ENCODE results near the gene SKA3.
"Not testable (repeated sequence)": the region's sequence is repeated elsewhere in the genome, so short reads cannot be mapped to it uniquely, and the experiment has no call there.

Gene SKA3

GRCh38 chr13:21164631-21165030 lies 11.7 kb downstream of the SKA3 start:
- no peak for DNase-seq

GRCh38 chr13:21152251-21152899 lies 24.0 kb downstream of the SKA3 start:
- no peak for DNase-seq

DNA sequence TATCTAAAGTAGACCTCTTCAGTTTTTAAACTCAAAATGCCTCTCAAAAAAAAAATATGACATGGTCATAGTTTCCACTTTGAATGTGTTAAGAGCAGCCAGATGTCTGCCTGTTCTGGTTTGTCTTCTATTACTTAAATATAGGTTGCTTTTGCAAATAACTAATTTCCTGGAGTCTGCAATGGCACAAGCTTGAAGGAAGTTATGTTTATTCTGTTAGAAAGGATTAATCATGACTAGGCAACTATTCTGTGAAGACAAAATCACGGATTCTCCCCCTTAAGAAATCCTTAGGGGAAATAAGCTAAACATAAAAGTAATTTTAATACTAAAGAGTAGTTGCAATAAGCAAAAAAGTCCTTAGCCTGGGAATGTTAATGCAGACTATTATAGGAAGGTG lies 26.3 kb downstream of the SKA3 start:
- no peak for DNase-seq

GRCh38 chr13:21149568-21149967 lies 26.8 kb downstream of the SKA3 start:
- no peak for DNase-seq

GRCh38 chr13:21148557-21149258 lies 27.6 kb downstream of the SKA3 start:
- no peak for DNase-seq

GRCh38 chr13:21147827-21148226 lies 28.5 kb downstream of the SKA3 start:
- no peak for DNase-seq

DNA sequence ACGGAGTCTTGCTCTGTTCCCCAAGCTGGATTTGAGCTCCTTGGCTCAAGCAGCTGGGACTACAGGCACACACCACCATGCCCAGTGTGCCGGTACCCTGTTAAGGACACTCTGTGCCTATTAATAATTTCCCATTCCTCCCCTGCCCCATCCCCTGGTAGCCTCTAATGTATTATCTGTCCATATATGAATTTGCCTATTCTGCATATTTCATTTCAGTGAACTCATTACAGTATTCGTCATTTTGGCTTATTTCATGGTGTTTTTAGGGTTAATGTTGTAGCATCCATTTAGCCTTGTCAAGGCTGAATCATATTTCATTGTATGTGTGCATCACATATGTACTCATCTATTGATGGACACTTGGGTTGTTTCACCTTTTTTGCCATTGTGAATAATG lies 33.6 kb downstream of the SKA3 start:
- DNase-seq = no peak

DNA sequence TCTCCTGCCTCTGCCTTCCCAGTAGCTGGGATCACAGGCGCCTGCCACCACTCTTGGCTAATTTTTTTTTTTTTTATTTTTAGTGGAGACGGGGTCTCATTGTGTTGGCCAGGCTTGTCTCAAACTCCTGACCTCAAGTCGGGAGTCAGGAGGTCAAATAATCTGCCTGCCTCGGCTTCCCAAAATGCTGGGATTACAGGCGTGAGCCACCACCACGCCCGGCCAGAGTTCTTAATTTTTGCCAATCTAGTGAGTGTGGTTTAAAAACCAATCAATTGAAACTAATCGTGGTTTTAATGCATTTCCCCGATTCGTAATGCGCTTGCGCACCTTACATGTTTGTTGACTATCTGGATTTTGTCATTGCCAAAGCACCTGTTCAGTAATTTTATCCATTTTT lies 37.0 kb downstream of the SKA3 start:
- no peak for DNase-seq

- DNase-seq = no peak
Measured at GRCh38 chr13:21138561-21138960, 37.8 kb downstream of the SKA3 start.

DNA sequence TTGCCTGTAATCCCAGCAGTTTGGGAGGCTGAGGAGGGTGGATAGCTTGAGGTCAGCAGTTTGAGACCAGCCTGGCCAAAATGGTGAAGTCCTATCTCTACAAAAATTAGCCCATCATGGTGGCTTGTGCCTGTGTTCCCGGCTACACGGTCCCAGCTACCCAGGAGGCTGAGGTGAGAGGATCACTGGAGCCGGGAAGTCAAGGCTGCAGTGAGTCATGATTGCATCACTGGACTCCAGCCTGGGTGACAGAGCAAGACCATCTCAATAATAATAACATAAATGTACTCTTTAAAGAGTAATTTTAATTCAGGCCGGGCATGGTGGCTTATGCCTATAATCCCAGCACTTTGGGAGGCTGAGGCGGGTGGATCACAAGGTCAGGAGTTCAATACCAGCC lies 38.7 kb downstream of the SKA3 start:
- DNase-seq = no peak

DNA sequence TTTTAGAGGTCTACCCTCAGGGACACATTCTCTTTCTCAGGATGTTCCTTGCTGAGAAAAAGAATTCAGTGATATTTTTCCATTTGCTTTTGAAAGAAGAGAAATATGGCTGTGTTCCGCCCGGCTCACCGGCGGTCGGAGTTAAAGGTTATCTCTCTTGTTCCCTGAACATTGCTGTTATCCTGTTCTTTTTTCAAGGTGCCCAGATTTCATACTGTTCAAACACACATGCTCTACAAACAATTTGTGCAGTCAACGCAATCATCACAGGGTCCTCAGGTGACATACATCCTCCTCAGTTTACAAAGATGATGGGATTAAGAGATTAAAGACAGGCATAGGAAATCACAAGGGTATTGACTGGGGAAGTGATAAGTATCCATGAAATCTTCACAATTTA lies 40.5 kb downstream of the SKA3 start:
- not testable (repeated sequence) for DNase-seq

GRCh38 chr13:21134475-21134874 lies 41.9 kb downstream of the SKA3 start:
- no peak for DNase-seq

DNA sequence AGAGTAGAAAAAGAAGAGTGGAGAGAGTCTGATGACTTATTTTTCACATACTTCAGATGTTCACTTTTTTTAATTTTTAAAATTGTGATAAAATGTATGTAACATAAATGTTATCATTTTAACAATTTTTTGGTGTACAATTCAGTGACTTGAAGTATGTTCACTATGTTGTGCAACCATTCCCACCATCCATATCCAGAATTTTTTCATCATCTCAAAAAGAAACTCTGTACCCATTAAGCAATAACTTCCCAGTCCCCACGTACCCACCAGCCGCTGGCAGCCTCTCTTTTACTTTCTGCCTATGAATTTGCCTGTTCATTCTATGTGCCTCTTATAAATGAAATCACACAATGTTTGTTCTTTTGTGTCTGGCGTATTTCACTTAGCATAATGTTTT lies 43.3 kb downstream of the SKA3 start:
- no peak for DNase-seq

- DNase-seq = no peak
Measured at GRCh38 chr13:21130116-21130515, 46.2 kb downstream of the SKA3 start.

DNA sequence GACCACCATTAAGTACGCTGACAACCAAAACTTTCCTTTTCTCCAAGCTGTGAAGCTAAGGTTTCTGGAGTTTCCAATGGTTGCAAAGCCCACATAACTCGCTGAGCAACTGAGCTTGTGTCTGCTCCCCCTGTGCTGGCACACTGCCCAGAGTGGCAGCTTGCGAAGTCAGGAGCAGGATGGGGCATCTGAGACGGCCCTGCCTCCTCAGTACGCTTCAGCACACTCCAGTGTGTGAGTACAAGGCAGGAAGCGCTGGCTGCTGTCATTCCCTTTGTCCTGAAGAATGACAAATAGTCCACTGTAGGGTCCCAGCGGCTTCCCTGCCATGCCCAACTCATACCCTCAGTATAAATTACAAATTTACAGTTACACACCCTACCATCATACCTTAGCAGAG lies 51.5 kb downstream of the SKA3 start:
- no peak for DNase-seq

GRCh38 chr13:21123956-21124355 lies 52.4 kb downstream of the SKA3 start:
- no peak for DNase-seq

GRCh38 chr13:21121616-21122015 lies 54.7 kb downstream of the SKA3 start:
- DNase-seq = no peak

DNA sequence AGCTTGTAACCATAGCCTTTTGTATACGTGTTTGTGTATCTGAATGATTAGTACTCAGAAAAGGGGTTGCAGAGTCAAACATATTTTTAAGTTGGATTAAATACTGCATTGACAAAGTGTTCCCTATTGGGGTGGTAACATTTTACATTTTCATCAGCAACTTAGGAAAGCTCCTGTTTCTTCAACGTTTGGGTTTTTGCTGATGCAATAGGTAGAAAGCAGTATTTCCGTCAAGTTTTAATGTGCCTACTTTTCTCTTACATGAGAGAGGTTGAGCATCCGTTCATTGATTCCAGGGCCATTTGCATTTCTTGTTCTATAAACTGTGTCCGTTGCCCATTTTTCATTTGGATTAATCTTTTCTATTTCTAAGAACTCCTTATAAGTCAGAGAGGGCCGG lies 56.2 kb downstream of the SKA3 start:
- DNase-seq = no peak

- no peak for DNase-seq
Measured at GRCh38 chr13:21119526-21119925, 56.8 kb downstream of the SKA3 start.

GRCh38 chr13:21118180-21118579 lies 58.2 kb downstream of the SKA3 start:
- no peak for DNase-seq

- no peak for DNase-seq
Measured at GRCh38 chr13:21117104-21117809, 59.1 kb downstream of the SKA3 start.

- DNase-seq = no peak
Measured at GRCh38 chr13:21116141-21116540, 60.2 kb downstream of the SKA3 start.

DNA sequence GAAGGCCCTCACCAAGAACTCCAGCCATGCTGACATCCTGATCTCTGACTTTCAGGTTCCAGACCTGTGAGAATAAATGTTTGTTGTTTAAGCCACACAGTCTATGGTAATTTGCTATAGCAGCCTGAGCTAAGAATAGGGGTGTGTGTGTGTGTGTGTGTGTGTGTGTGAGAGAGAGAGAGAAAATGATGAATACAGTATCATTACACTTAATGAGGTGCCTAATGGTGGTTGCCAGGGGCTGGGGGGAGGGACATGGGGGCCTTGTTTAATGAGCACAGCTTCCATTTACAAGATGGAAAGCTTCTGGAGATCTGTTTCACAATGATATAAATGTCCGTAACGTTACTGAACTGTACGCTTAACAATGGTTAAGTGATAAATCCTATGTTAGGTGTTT lies 61.1 kb downstream of the SKA3 start:
- no peak for DNase-seq

DNA sequence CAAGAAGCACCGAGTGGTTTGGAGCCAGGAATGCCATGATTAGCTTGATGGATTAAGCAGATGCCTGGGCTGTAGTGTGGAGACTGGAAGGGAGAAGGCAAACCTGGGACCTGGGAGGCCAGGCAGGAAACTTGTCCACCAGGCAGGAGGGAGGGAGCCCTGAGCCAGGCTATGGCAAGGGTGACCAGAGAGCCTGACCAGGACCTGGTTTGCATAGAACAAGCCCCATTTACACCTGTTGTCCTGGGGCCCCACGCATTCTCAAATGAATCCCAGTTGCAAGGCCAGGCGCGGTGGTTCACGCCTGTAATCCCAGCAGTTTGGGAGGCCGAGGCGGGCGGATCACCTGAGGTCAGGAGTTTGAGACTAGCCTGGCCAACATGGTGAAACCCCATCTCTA lies 64.8 kb downstream of the SKA3 start:
- DNase-seq = no peak
